Stimulated activated CD8-positive, alpha-beta memory T cell treated with anti-CD3 and anti-CD28 coated beads, Interleukin-15, amount 100 ng/mL, for 1 hour (primary cell): ENCODE data around the gene ARHGEF3.
"Not testable (repeated sequence)": the region's sequence is repeated elsewhere in the genome, so short reads cannot be mapped to it uniquely, and the experiment has no call there.

Source experiments
- DNase-seq: peaks from one replicate; pipeline ENCODE4 v3.0.0-alpha.2; 2020; ENCODE audit warnings: low read depth

The ARHGEF3 gene

DNA sequence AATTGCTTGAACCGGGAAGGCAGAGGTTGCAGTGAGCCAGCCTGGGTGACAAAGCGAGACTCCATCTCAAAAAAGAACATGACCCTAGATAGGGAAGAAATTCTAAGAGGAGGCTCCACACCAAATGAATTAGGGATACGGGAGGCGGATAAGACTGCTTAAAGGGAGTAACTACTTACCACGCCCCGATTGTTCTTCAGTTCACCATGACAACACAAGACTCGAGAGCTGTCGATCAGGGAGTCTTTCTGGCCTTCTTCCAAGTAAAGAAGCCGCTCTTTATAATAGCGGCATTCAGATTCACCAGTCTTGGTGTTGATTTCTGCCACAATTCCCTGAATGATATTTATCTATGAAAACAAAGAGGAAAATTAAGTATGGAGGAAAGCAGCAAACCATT, 64.7 kb downstream of the ARHGEF3 start:
- DNase-seq = no peak

DNA sequence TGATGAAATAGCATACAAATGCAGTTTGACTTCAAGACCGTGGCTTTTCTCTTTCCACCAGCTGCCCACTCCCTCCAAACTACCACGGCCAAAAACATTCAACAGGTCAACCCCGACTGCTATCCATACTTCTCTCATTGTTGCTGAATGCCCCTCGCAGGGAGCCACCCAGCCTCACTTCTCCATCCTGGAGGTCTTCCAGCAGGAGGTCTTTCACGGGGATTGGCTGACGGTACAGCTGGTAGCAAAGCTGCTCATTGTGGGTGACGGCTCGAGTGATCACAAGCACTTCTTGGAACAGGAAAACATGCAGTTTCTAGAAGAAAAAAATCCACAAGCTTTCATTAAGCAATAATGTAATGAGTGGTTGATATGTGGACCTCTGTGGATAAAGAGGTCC, 69.6 kb downstream of the ARHGEF3 start:
- DNase-seq = no peak

DNA sequence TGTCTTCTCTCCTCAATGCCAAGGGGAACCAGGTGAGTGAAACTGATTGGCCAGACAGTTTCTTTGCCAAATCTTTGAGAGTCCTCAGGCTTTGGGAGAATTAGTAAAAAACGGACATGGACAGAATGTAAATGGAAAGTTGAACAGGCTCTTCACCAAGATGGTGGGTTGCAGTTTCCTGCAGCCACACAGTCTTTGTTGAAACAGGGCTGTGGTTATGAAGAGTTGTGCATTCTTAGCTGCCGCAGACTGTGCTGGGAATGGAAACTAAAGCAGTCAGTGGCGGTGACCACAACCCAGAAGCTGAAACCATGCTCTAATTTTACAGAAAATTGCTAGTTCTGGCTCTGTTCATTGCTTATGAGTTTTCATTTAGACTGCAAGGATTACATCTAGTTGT, 76.6 kb downstream of the ARHGEF3 start:
- peak; percentile 39 for DNase-seq

DNA sequence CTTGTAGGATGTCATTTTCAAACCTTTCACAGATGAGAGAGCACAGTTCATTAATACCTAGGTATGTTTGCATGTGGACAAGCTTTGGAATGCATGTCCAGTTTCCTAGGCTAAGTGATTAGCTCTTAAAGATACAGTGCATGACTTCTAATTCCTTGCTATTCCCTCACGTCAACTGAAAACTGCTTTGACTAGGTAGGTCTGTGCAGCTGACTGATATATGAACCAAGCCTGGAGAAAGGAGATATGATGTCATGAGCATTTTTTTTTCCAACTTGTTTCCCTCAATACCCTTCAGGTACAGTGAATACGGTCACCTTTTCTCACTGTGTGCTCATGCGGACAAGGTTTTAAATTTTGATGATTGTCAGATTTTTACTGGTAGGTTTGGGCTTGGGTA, 77.1 kb downstream of the ARHGEF3 start:
- DNase-seq = no peak

DNA sequence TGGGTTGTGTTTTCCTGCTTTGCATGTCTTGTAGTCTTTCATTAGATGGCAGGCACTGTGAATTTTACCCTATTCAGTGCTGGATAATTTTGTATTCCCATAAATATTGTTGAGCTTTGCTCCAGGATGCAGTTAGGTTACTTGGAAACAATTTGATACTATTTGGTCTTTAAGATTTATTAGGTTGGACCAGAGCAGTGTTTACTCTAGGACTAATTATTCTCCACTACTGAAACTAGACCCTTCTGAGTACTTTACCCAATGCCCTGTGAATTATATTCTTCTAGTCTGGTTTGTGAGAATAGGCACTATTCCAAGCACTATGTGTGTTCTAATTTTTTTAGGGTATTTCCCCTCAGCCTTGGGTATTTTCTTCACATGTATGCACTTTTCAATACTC, 80.9 kb downstream of the ARHGEF3 start:
- no peak for DNase-seq

DNA sequence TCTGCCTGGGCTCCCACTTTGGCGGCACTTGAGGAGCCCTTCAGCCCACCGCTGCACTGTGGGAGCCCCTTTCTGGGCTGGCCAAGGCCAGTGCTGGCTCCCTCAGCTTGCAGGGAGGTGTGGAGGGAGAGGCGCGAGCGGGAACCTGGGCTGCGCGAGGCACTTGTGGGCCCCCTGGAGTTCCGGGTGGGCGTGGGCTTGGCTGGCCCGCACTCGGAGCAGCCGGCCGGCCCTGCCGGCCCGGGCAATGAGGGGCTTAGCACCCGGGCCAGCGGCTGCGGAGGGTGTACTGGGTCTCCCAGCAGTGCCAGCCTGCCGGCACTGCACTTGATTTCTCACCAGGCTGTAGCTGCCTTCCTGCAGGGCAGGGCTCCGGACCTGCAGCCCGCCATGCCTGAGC, 82.9 kb downstream of the ARHGEF3 start:
- DNase-seq = not testable (repeated sequence)

DNA sequence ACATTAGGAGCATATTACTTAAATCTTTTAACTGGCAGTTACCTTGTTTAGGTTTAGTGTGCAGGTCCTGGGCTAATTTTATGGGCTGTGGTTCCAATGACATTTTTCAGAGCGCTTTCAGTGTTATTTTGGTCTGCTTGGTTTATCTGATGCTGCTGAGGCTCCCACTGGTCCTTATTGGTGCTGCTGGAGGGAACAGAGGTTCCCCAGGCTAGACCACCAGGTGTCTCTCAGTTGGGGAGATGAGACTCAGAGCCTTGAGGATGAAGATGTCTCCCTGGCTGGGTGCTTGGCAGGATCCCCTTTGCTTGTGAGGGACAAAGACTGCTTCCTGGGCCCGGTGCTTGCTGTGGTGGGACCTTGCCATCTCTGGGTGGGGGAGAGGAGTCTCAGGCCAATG, 90.4 kb downstream of the ARHGEF3 start:
- DNase-seq = no peak

DNA sequence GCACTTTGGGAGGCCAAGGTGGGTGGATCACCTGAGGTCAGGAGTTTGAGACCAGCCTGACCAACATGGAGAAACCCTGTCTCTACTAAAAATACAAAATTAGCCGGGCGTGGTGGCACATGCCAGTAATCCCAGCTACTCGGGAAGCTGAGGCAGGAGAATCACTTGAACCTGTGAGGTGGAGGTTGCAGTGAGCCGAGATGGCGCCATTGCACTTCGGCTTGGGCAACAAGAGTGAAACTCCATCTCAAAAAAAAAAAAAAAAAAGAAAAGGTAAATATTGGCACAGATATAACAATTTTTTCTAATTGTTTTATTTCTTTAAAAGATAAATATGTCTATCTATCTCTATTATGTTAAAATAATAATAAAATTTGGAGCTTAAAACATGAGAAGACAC, 94.3 kb downstream of the ARHGEF3 start:
- DNase-seq = not testable (repeated sequence)

DNA sequence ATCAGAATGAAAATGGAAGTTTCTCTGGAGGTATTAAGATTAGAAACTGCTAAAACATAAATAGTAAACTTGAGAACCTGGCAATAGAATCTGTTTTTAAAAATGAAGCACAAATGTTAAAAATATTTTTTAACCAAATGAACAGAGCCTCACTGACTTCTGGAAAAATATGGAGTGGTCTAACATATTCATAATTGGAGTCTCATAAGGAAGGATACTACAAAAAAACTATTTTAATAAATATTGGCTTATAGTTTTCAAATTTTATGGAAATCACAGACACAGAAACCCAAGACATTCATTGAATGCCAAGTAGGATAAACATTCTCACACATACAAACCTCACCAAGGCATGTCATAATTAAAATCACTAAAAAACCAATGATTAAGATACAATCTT, 95.1 kb downstream of the ARHGEF3 start:
- no peak for DNase-seq

DNA sequence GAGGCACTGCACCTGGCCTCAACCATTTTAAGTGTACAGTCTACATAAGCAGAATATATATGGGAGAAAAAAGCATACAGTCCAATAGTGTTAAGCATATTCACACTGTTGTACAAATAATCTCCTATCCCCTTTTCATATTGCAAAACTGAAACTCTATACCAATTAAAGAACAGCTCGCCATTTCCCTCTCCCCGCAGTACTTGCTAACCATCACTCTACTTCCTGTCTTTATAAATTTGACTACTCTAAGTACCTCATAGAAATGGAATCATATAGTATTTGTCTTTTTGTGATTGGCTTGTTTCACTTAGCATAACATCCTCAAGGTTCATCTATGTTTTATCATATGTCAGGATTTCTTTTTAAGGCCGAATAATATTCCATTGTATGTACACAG, 97.0 kb downstream of the ARHGEF3 start:
- DNase-seq = no peak

DNA sequence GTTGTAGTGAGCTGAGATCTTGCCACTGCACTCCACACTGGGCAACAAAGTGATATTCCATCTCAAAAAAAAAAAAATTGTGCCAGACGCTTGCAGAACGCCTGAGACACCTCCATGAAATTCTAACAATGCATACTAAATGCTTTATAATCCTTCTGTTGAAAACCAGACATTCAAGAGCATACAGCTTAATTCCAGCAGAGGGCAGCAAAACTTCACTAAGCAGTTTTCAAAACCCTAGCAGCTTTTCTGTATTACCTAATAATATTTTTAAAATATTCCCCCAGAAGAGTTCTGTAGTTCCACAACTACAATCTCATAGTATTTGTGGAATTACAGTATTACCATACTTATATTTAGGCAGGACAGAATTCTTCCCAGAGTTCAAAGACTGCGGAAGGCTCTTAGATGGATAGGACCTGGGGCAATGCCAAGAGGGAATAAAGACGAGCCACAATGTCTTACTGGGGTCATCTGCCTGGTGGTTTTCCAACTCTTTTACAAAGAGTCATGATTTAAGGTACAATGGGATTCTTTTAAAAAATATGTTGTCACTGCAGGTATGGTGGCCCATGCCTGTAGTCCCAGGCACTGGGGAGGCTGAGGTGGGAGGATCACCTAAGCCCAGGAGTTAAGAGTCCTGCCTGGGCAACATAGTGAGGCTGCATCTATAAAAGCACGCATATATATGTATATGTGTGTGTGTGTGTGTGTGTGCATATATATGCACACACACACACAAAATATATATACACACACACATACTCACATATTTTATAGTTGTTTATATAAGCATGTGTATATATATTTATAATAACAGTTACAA, 99.0 kb downstream of the ARHGEF3 start:
- peak; percentile 33 for DNase-seq

DNA sequence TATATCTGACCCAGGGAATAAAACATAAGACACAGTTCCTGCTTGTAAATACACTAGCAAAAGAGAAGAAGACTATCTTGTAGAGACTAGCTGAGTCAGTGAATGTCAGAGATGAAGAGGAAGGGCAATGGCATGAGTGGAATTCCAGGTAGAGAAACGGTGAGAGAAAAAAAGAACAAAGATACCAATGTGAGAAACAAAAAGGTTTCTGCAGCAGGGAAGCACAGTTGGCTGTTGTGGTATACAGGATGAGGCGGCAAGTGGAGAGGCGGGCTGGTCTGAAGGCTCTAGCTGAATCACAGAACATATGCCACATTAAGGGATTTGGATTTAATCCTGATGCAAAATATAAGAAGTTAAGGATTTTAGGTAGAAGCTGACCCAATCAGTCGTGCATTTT, 101.6 kb downstream of the ARHGEF3 start:
- DNase-seq = no peak

DNA sequence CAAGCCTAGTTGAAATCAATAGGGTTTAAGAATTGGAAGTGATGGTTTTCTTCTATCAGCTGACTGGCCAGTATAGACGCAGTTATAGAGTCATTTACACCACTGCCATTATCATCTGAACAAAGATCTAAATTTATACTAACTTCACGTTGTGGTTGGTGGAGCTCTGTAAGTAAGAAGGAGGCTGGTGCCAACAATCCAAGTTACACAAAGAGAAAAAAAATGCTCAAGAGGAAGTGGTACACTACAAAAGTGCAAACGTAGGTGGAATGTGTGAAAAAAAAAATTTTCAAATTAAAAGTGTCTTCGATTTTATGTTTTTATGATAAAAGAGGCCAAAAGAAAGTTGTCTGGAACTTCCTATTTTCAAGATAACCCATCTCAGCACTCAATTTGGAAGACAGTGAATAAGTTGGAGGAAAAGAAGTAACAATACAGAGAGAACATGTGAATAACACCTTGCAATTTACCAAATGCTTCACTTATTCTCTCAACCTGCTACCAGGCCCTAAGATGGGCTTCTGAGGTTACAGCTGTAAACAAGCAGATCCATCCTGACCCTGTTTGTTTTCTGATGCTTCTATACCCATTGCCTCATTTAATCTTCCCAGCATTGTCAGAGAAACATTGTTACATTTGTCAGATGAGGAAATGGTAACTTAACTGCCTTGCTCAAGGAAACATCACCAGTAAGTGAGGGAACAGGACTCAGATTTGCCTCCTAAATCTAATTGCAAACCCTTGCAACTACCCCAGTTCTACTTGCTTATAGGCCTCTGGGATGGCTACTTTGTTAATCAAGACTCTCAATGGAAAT, 106.7 kb downstream of the ARHGEF3 start:
- DNase-seq = no peak

DNA sequence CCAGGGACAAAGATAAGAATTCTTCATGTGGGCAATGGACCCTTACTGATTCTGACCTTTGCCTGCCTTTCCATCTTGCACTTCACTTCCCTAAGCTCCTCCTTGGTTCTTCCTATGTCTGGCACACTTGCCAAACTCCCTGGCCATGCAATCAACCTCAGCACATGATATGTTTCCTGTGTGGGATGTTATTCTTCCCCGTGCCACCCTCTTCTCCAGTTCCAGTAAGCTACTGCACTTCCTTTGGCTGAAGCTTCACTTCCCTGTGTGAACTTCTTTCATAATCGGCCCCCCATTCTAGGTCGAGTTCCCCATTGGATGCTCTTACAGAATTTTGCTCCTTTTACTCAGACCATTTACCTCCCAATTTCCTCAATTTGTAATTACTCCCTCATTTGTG, 108.0 kb downstream of the ARHGEF3 start:
- DNase-seq = no peak

DNA sequence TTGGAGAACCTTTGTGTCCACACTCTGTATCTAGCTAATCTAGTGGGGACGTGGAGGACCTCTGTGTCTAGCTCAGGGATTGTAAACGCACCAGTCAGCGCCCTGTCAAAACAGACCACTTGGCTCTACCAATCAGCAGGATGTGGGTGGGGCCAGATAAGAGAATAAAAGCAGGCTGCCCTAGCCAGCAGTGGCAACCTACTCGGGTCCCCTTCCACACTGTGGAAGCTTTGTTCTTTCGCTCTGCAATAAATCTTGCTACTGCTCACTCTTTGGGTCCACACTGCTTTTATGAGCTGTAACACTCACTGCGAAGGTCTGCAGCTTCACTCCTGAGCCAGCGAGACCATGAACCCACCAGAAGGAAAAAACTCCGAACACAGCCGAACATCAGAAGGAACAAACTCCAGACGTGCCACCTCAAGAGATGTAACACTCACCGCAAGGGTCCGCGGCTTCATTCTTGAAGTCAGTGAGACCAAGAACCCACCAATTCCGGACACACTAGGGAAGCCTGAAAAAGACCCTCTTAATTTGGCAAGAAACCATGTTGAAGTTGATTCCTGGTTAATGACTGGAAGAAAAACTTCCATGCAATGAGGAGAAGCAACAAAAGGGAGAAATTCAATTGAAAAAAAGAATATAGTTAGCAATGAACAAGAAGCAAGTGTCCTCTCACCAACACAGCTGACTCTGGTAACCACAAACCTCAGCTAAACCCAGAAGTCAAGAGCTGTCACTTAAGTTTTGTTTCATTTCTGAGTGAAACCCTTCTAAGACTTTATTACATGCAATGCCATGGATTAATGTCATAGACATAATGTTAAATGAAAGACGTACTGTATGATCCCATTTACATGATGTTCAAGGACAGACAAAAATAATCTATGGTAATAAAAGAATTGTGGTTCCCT, 109.0 kb downstream of the ARHGEF3 start:
- DNase-seq = not testable (repeated sequence)

DNA sequence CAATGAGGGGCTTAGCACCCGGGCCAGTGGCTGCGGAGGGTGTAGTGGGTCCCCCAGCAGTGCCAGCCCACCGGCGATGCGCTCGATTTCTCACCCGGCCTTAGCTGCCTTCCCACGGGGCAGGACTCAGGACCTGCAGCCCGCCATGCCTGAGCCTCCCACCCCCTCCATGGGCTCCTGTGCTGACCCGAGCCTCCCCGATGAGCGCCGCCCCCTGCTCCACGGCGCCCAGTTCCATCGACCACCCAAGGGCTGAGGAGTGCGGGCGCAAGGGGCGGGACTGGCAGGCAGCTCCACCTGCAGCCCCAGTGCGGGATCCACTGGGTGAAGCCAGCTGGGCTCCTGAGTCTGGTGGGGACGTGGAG, 109.8 kb downstream of the ARHGEF3 start:
- DNase-seq = not testable (repeated sequence)

DNA sequence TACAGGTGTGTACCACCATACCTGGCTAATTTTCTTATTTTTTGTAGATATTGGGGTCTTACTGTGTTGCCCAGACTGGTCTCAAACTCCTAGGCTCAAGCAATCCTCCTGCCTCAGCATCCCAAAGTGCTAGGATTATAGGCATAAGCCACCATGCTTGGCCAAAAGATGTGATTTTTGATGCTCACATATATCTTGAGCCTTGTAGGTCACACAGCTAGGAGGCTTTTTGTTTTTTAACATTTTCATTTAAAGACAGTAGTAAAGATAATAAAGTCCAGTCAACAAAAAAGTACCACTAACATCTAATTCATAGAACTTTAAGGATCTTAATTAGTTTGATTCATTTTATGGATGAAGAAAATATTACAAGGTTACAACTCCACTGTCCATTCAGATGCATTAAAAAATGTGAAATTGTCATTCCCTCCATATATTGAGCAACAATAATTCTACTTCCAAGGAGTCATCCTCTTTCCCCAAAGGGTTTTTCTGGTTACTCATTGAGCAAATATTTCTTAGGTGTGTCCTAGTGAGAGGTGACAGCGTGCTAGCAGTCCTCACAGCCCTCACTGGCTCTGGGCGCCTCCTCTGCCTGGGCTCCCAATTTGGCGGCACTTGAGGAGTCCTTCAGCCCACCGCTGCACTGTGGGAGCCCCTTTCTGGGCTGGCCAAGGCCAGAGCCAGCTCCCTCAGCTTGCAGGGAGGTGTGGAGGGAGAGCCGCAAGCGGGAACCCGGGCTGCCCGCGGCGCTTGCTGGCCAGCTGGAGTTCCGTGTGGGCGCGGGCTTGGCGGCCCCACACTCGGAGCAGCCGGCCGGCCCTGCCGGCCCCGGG, 110.4 kb downstream of the ARHGEF3 start:
- no peak for DNase-seq

DNA sequence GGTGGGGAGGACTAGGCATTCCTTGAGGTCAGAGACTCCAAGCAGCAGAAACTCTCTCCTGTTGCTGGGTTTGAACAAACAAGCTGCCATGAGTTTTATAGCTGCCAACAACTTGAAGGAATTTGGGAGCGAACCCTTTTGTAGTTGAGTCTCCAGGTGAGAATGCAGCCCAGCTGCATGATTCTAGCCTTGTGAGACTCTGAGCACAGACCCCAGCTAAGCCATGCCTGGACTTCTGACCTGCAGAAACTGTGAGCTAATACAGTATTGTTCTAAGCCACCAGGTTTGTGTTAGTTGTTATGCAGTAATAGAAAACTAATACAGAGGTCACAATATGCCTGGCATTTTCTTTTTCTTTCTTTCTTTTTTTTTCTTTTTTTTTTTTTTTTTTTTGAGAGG, 112.4 kb downstream of the ARHGEF3 start:
- DNase-seq = no peak

DNA sequence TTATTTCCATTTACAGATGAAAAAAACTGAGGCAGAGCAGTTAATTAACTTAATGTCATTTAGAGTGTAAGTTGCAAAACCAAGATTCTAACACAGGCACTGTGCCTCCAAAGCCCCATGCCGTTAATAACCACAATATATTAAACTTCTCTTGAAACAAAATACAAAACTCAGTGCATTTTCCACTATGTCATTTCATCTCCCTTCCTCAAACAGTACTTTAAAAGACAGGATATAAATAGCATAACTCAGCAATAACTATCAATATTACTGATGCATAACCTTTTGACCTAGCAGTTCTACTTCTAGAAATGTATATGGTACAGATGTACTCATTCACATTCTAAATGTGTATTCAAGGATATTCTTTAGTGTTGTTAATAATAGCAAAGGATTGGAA, 113.6 kb downstream of the ARHGEF3 start:
- DNase-seq = no peak

DNA sequence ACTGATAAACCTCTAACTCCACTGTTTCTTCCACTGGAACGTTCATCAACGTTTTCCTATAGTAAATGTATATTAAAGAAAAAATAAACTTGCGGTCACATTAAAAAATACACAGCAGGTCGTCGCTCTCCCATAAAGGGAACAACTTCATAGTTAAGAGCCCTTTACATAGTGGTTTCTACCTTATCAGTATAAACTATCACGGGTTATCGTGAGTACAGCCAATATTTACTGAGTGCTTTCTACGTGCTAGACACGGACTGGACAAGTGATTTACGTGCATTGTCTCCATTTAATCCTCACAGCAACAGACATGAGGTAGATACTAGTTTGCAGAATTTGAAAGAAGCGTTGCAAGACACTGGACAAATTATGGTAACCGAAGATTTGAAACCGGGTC, 117.7 kb downstream of the ARHGEF3 start:
- DNase-seq = no peak

DNA sequence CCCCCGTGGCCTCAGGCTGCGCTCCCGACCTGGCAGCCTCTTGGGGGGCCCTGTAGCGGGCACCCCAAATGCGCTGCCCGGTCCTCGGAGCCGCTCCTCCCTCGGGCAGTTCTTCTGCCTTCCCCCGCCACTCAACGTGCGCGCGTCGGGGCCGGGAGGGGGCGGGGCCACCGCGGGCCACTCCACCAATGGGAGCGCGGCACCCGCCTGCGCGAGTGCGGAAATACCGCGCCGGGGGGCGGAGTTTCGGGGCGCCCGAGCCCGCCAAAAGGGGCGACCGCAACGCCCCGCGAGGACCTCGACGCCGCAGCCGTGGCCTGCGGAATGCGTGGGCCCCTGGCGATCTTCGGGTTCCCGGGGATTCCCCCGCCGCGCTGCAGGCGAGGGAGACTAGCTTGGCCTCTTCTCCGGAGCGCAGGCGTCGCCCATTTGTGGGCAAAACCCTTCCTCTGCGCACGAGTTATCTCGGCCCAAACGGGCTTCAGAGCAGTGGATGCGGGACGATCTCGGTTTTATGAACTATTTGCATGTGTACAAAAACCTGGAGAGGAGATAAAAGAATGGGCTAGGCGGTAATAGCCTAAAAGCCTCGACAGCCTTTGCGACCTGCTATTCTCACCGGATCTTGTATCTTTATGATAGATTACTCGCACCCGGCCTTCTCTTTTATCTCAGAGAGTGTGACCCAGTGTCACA, 118.5 kb downstream of the ARHGEF3 start, which contains the start of gene TASOR:
Gene TASOR (minus strand): TSS at position 144 of the 696 bp plus-strand sequence. CDS start 259 bp downstream, outside the sequence.
- DNase-seq = peak; percentile 56
